HEK293 (cell line): ENCODE data around the gene KCNK4.

Experiments
- CTCF ChIA-PET: fragments of 350-600 bp; formaldehyde crosslinking; extraction: SDS; loops from one replicate; lab custom pipeline; 2021; ENCODE audit warnings: antibody characterized with exemption; lab: Yijun Ruan, JAX
- POLR2A ChIA-PET: fragments of 300-600 bp; formaldehyde crosslinking; extraction: SDS; loops from one replicate; lab custom pipeline; 2020; ENCODE audit warnings: antibody characterized with exemption, inconsistent platforms; lab: Yijun Ruan, JAX
- H3K27ac ChIP-seq: fragments of 200-500 bp; sonication (Bioruptor generic); 2 replicates; pipeline ENCODE4 v1.5.1; 2014; ENCODE audit warnings: low read depth, low read length, control low read depth, inconsistent platforms; ENCODE audit errors: extremely low read depth
- H3K36me3 ChIP-seq, 2 experiments: fragments of 200-500 bp in 1 of 2; sonication (Bioruptor generic) in 1 of 2; 1 replicate in 1 of 2; 2 replicates in 1 of 2; pipeline ENCODE4 v1.5.1; 2014 to 2017; ENCODE audit warnings: inconsistent platforms in 2 of 2, low read length in 2 of 2; ENCODE audit not compliant: control insufficient read depth in 2 of 2, insufficient read depth in 1 of 2
- H3K4me1 ChIP-seq: fragments of 200-500 bp; sonication (Bioruptor generic); 2 replicates; pipeline ENCODE4 v1.5.1; 2014; ENCODE audit warnings: mild to moderate bottlenecking, low read length, inconsistent platforms; ENCODE audit not compliant: control insufficient read depth, insufficient read depth
- H3K4me3 ChIP-seq: 2 replicates; pipeline ENCODE4 v1.5.1; 2011; ENCODE audit warnings: low read depth, mild to moderate bottlenecking, control low read depth, low read length, moderate library complexity
- H3K9me3 ChIP-seq: fragments of 200-500 bp; sonication (Bioruptor generic); 2 replicates; pipeline ENCODE4 v1.5.1; 2014; ENCODE audit warnings: low read depth, low read length, inconsistent platforms; ENCODE audit not compliant: control insufficient read depth, insufficient read depth
- CTCF ChIP-seq: fragments of 450-650 bp; formaldehyde crosslinking; IDR thresholded peaks from 2 replicates; pipeline ENCODE4 v1.5.1; 2016; ENCODE audit warnings: missing biosample characterization, missing genetic modification characterization
- KLF8 ChIP-seq: fragments of 450-650 bp; formaldehyde crosslinking; IDR thresholded peaks from 2 replicates; pipeline ENCODE4 v1.5.1; 2016; ENCODE audit warnings: missing biosample characterization, missing genetic modification characterization
- RBAK ChIP-seq: fragments of 450-650 bp; formaldehyde crosslinking; IDR thresholded peaks from 2 replicates; pipeline ENCODE4 v1.5.1; 2016; ENCODE audit warnings: missing biosample characterization, missing genetic modification characterization
- SP2 ChIP-seq: fragments of 450-650 bp; formaldehyde crosslinking; IDR thresholded peaks from 2 replicates; pipeline ENCODE4 v1.5.1; 2016; ENCODE audit warnings: missing biosample characterization, missing genetic modification characterization
- TCF7L2 ChIP-seq: IDR thresholded peaks from 2 replicates; pipeline ENCODE4 v1.6.1; 2011; ENCODE audit warnings: low read depth, mild to moderate bottlenecking, inconsistent platforms, low read length, moderate library complexity, borderline replicate concordance
- ZBTB11 ChIP-seq: fragments of 450-650 bp; formaldehyde crosslinking; conservative IDR thresholded peaks from 2 replicates; pipeline ENCODE4 v1.5.1; 2016; ENCODE audit warnings: low read depth, missing biosample characterization, missing genetic modification characterization
- ZBTB44 ChIP-seq: fragments of 450-650 bp; IDR thresholded peaks from 2 replicates; pipeline ENCODE4 v1.5.1; 2018; ENCODE audit warnings: missing biosample characterization, mild to moderate bottlenecking, missing genetic modification characterization
- ZBTB48 ChIP-seq: fragments of 450-650 bp; formaldehyde crosslinking; IDR thresholded peaks from 2 replicates; pipeline ENCODE4 v1.5.1; 2016; ENCODE audit warnings: missing biosample characterization, missing genetic modification characterization
- ZFP37 ChIP-seq: fragments of 450-650 bp; formaldehyde crosslinking; IDR thresholded peaks from 2 replicates; pipeline ENCODE4 v1.5.1; 2016; ENCODE audit warnings: missing biosample characterization, missing genetic modification characterization
- ZNF146 ChIP-seq: fragments of 450-650 bp; formaldehyde crosslinking; IDR thresholded peaks from 2 replicates; pipeline ENCODE4 v1.5.1; 2016; ENCODE audit warnings: missing biosample characterization, missing genetic modification characterization
- ZNF248 ChIP-seq: fragments of 450-650 bp; formaldehyde crosslinking; IDR thresholded peaks from 2 replicates; pipeline ENCODE4 v1.5.1; 2017; ENCODE audit warnings: missing biosample characterization, missing genetic modification characterization
- ZNF302 ChIP-seq: fragments of 450-650 bp; formaldehyde crosslinking; IDR thresholded peaks from 2 replicates; pipeline ENCODE4 v1.5.1; 2016; ENCODE audit warnings: missing biosample characterization, missing genetic modification characterization, low read depth
- ZNF311 ChIP-seq: fragments of 450-650 bp; formaldehyde crosslinking; IDR thresholded peaks from 2 replicates; pipeline ENCODE4 v1.5.1; 2017; ENCODE audit warnings: missing biosample characterization, missing genetic modification characterization, borderline replicate concordance
- ZNF366 ChIP-seq: fragments of 450-650 bp; formaldehyde crosslinking; conservative IDR thresholded peaks from 2 replicates; pipeline ENCODE4 v1.5.1; 2016; ENCODE audit warnings: missing biosample characterization, missing genetic modification characterization
- ZNF391 ChIP-seq: fragments of 450-650 bp; formaldehyde crosslinking; IDR thresholded peaks from 2 replicates; pipeline ENCODE4 v1.5.1; 2016; ENCODE audit warnings: low read depth, missing biosample characterization, missing genetic modification characterization, borderline replicate concordance
- ZNF544 ChIP-seq: fragments of 450-650 bp; formaldehyde crosslinking; IDR thresholded peaks from 2 replicates; pipeline ENCODE4 v1.5.0; 2017; ENCODE audit warnings: missing biosample characterization, missing genetic modification characterization
- ZNF560 ChIP-seq: fragments of 450-650 bp; formaldehyde crosslinking; IDR thresholded peaks from 2 replicates; pipeline ENCODE4 v1.5.1; 2017; ENCODE audit warnings: missing biosample characterization, missing genetic modification characterization, borderline replicate concordance
- ZNF561 ChIP-seq: fragments of 450-650 bp; IDR thresholded peaks from 2 replicates; pipeline ENCODE4 v1.5.1; 2018; ENCODE audit warnings: missing biosample characterization, missing genetic modification characterization, borderline replicate concordance
- ZNF621 ChIP-seq: fragments of 450-650 bp; formaldehyde crosslinking; IDR thresholded peaks from 2 replicates; pipeline ENCODE4 v1.5.1; 2017; ENCODE audit warnings: missing biosample characterization, missing genetic modification characterization
- ZNF704 ChIP-seq: fragments of 450-650 bp; formaldehyde crosslinking; IDR thresholded peaks from 2 replicates; pipeline ENCODE4 v1.5.1; 2016; ENCODE audit warnings: missing biosample characterization, missing genetic modification characterization

The KCNK4 gene

GRCh38 chr11:64249038-64249437 is 42.1 kb upstream of the KCNK4 start:
- H3K36me3 ChIP-seq, result peaks cover 0 to 9% of the 10 kb centered on the region in 2 experiments; a peak in 1 of 3 replicates
- no peak overlapping the region for H3K4me3 ChIP-seq
- no peaks in the 10 kb centered on the region for H3K9me3 ChIP-seq
- ChIA-PET POLR2A (interaction anchor here (0.9 to 4.2 kb wide), 4 partner anchors 8 to 23 kb away, joined by 3 to 52 read pairs (median 6); partner anchors contain the start of genes FKBP2, NUDT22 and TRPT1), CTCF (interaction anchor here (1.0 kb wide), 1 partner anchor 9 kb away, joined by 3 read pairs; no protein-coding TSS in a partner anchor)
- no peak for TF ChIP-seq ZNF704 (tag by site-specific recombination)
- TF ChIP-seq TCF7L2, result no peak
- no peak for TF ChIP-seq KLF8 (tag by site-specific recombination)
- TF ChIP-seq SP2 (tag by site-specific recombination), result no peak
- no peak for TF ChIP-seq ZNF391 (tag by site-specific recombination)
- TF ChIP-seq ZBTB44 (tag by site-specific recombination), result no peak
- no peak for TF ChIP-seq ZNF302 (tag by site-specific recombination)
- no peak for TF ChIP-seq ZNF248 (tag by site-specific recombination)
- no peak for TF ChIP-seq ZNF621 (tag by site-specific recombination)
- TF ChIP-seq ZNF561 (tag by site-specific recombination), result no peak
- no peak for TF ChIP-seq RBAK (tag by site-specific recombination)
- no peak for TF ChIP-seq ZNF560 (tag by site-specific recombination)
- TF ChIP-seq ZBTB11 (tag by site-specific recombination), result no peak
- TF ChIP-seq ZNF146 (tag by site-specific recombination), result no peak
- TF ChIP-seq ZFP37 (tag by site-specific recombination), result no peak
- TF ChIP-seq CTCF (tag by site-specific recombination), result no peak
- TF ChIP-seq ZNF311 (tag by site-specific recombination), result no peak
- TF ChIP-seq ZNF544 (tag by site-specific recombination), result no peak
- TF ChIP-seq ZBTB48 (tag by site-specific recombination), result no peak
- TF ChIP-seq ZNF366, result no peak
- peaks cover 10% of the 10 kb centered on the region for H3K4me1 ChIP-seq
- H3K27ac ChIP-seq, result no peak overlapping the region
